HG03558 (cell line): ENCODE measurements around the gene BOLL.
A peak's percentile ranks its signal among the peaks of the same experiment; 100 is the strongest.
"Not testable (repeated sequence)": the region's sequence is repeated elsewhere in the genome, so short reads cannot be mapped to it uniquely, and the experiment has no call there.

ENCODE experiments used
- ATAC-seq: cut with Tn5 transposase; IDR thresholded peaks from one replicate; pipeline ENCODE4 v1.9.1; 2021; ENCODE audit warnings: moderate number of reproducible peaks; ENCODE audit not compliant: unreplicated experiment; ENCODE audit errors: extremely low read depth

BOLL gene

GRCh38 chr2:197707316-197708213 is 77.6 kb downstream of the BOLL start:
- no peak for ATAC-seq

GRCh38 chr2:197706839-197707207 is 78.3 kb downstream of the BOLL start:
- ATAC-seq, result no peak

- no peak for ATAC-seq
These were observed 78.9 kb downstream of the BOLL start for GRCh38 chr2:197705912-197706838.

- ATAC-seq, result peak; percentile 73
These were observed 79.8 kb downstream of the BOLL start, which contains the start of gene MARS2 for GRCh38 chr2:197705121-197705911. Gene MARS2, plus strand, starts transcription at chr2:197705369. Its CDS starts 37 bp downstream, at chr2:197705406.

GRCh38 chr2:197704434-197705120 is 80.5 kb downstream of the BOLL start:
- ATAC-seq, result peak; percentile 18

GRCh38 chr2:197700960-197701359 is 84.2 kb downstream of the BOLL start:
- ATAC-seq, result no peak

- ATAC-seq, result not testable (repeated sequence)
These were observed 85.4 kb downstream of the BOLL start for GRCh38 chr2:197699724-197700123.

- ATAC-seq, result not testable (repeated sequence)
These were observed 88.5 kb downstream of the BOLL start for GRCh38 chr2:197696571-197696970.

GRCh38 chr2:197695971-197696370 is 89.1 kb downstream of the BOLL start:
- ATAC-seq, result not testable (repeated sequence)

GRCh38 chr2:197695206-197695605 is 89.9 kb downstream of the BOLL start:
- not testable (repeated sequence) for ATAC-seq

- no peak for ATAC-seq
These were observed 107.6 kb downstream of the BOLL start for GRCh38 chr2:197677483-197677882.

- no peak for ATAC-seq
These were observed 108.1 kb downstream of the BOLL start for GRCh38 chr2:197677056-197677455.
